ENCODE measurements around the gene AGAP1.

DNA sequence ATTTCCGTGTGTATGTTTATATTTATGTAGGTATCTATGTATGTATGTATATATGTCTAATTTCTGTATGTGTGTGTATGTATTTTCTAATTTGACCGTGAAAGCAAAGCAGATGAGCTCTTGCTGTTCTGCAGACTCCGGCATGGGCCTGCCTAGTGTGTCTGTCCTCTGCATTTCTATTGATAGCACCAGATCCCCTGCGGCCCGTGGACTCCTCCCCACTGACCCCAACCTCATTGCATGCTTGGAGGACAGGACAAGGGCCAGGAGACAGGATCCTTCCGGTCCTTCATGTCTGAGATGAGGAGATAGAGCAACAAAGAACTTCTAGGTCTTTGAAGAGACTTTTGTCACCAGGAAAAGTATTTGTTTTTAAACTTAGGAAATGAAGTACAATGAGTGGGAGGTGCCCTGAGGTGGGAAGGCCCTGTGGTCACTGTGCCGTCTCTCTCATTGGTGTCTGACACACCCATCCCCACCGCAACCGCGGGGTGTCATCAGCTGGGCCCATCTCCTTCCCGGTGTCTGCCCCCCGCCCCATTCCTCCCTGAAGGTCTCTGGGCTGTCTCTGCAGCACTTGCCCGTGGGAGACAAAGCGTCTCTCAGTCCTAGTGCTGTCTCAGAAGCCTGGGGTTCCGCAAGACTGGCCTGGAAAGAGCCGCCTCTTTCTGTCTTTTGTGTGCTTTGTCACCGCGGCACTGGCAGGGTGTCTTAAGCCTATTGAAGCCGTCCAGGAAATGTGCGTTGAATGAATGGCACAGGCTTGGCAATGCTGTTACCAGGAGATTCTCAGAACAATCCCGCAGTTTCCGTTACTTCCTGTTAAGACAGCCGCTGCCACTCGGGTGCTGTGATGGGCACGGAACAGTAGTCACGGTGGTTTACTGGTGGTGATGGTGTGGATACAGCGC lies 216.4 kb downstream of the AGAP1 start:
- TF ChIP-seq POLR2A (IDR thresholded peaks at IDR 0.05), result no peak
- TF ChIP-seq, protein P1, sequence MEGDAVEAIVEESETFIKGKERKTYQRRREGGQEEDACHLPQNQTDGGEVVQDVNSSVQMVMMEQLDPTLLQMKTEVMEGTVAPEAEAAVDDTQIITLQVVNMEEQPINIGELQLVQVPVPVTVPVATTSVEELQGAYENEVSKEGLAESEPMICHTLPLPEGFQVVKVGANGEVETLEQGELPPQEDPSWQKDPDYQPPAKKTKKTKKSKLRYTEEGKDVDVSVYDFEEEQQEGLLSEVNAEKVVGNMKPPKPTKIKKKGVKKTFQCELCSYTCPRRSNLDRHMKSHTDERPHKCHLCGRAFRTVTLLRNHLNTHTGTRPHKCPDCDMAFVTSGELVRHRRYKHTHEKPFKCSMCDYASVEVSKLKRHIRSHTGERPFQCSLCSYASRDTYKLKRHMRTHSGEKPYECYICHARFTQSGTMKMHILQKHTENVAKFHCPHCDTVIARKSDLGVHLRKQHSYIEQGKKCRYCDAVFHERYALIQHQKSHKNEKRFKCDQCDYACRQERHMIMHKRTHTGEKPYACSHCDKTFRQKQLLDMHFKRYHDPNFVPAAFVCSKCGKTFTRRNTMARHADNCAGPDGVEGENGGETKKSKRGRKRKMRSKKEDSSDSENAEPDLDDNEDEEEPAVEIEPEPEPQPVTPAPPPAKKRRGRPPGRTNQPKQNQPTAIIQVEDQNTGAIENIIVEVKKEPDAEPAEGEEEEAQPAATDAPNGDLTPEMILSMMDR (IDR thresholded peaks at IDR 0.05), result no peak

Measured in vagina (tissue), 2 donors.